Measurements from ENCODE around the gene KRT5. TPM values are rescaled to one million over a fixed set of nuclear protein-coding genes. Genes with fewer than 3 reads are reported as not detected.

Gene KRT5
- total and polyA plus RNA-seq, 2 experiments from 2014 or later = not detected

DNA sequence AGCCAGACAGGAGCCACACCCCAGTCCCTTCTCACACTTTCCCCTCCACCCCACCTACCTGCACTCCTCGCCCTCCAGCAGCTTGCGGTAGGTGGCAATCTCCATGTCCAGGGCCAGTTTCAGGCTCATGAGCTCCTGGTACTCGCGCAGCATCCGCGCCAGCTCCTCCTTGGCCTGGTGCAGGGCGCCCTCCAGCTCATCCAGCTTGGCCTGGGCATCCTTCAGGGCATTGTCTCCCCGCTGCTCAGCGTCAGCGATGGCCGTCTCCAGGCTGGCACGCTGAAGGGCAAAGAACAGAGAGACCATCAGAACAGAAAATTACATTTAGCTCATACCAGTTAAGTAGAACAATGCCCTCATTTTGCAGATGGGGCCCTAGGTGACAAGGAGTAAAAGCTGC, 47.9 kb upstream of the KRT5 start:
- TF ChIP-seq, protein P1, sequence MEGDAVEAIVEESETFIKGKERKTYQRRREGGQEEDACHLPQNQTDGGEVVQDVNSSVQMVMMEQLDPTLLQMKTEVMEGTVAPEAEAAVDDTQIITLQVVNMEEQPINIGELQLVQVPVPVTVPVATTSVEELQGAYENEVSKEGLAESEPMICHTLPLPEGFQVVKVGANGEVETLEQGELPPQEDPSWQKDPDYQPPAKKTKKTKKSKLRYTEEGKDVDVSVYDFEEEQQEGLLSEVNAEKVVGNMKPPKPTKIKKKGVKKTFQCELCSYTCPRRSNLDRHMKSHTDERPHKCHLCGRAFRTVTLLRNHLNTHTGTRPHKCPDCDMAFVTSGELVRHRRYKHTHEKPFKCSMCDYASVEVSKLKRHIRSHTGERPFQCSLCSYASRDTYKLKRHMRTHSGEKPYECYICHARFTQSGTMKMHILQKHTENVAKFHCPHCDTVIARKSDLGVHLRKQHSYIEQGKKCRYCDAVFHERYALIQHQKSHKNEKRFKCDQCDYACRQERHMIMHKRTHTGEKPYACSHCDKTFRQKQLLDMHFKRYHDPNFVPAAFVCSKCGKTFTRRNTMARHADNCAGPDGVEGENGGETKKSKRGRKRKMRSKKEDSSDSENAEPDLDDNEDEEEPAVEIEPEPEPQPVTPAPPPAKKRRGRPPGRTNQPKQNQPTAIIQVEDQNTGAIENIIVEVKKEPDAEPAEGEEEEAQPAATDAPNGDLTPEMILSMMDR (conservative IDR thresholded peaks at IDR 0.05; ENCODE audit: low read depth in 2 of 2) = no peak
- no peak for TF ChIP-seq ZNF114 (CRISPR knock-in tag; IDR thresholded peaks at IDR 0.05)
- TF ChIP-seq ETS1 (IDR thresholded peaks at IDR 0.05) = no peak
- TF ChIP-seq STAT1 (IDR thresholded peaks at IDR 0.05; ENCODE audit: unreplicated experiment) = no peak
- TF ChIP-seq JUNB (IDR thresholded peaks at IDR 0.05; ENCODE audit: unreplicated experiment) = no peak
- no peak for TF ChIP-seq CREB1 (CRISPR knock-in tag; IDR thresholded peaks at IDR 0.05; ENCODE audit: low read depth)
- TF ChIP-seq, protein P2, sequence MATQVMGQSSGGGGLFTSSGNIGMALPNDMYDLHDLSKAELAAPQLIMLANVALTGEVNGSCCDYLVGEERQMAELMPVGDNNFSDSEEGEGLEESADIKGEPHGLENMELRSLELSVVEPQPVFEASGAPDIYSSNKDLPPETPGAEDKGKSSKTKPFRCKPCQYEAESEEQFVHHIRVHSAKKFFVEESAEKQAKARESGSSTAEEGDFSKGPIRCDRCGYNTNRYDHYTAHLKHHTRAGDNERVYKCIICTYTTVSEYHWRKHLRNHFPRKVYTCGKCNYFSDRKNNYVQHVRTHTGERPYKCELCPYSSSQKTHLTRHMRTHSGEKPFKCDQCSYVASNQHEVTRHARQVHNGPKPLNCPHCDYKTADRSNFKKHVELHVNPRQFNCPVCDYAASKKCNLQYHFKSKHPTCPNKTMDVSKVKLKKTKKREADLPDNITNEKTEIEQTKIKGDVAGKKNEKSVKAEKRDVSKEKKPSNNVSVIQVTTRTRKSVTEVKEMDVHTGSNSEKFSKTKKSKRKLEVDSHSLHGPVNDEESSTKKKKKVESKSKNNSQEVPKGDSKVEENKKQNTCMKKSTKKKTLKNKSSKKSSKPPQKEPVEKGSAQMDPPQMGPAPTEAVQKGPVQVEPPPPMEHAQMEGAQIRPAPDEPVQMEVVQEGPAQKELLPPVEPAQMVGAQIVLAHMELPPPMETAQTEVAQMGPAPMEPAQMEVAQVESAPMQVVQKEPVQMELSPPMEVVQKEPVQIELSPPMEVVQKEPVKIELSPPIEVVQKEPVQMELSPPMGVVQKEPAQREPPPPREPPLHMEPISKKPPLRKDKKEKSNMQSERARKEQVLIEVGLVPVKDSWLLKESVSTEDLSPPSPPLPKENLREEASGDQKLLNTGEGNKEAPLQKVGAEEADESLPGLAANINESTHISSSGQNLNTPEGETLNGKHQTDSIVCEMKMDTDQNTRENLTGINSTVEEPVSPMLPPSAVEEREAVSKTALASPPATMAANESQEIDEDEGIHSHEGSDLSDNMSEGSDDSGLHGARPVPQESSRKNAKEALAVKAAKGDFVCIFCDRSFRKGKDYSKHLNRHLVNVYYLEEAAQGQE (IDR thresholded peaks at IDR 0.05; ENCODE audit: unreplicated experiment) = no peak
- no peak for TF ChIP-seq POLR2AphosphoS5 (IDR thresholded peaks at IDR 0.05; ENCODE audit: low read depth)
- no peak for TF ChIP-seq NANOG (IDR thresholded peaks at IDR 0.05; ENCODE audit: borderline replicate concordance)
- TF ChIP-seq, protein P3, sequence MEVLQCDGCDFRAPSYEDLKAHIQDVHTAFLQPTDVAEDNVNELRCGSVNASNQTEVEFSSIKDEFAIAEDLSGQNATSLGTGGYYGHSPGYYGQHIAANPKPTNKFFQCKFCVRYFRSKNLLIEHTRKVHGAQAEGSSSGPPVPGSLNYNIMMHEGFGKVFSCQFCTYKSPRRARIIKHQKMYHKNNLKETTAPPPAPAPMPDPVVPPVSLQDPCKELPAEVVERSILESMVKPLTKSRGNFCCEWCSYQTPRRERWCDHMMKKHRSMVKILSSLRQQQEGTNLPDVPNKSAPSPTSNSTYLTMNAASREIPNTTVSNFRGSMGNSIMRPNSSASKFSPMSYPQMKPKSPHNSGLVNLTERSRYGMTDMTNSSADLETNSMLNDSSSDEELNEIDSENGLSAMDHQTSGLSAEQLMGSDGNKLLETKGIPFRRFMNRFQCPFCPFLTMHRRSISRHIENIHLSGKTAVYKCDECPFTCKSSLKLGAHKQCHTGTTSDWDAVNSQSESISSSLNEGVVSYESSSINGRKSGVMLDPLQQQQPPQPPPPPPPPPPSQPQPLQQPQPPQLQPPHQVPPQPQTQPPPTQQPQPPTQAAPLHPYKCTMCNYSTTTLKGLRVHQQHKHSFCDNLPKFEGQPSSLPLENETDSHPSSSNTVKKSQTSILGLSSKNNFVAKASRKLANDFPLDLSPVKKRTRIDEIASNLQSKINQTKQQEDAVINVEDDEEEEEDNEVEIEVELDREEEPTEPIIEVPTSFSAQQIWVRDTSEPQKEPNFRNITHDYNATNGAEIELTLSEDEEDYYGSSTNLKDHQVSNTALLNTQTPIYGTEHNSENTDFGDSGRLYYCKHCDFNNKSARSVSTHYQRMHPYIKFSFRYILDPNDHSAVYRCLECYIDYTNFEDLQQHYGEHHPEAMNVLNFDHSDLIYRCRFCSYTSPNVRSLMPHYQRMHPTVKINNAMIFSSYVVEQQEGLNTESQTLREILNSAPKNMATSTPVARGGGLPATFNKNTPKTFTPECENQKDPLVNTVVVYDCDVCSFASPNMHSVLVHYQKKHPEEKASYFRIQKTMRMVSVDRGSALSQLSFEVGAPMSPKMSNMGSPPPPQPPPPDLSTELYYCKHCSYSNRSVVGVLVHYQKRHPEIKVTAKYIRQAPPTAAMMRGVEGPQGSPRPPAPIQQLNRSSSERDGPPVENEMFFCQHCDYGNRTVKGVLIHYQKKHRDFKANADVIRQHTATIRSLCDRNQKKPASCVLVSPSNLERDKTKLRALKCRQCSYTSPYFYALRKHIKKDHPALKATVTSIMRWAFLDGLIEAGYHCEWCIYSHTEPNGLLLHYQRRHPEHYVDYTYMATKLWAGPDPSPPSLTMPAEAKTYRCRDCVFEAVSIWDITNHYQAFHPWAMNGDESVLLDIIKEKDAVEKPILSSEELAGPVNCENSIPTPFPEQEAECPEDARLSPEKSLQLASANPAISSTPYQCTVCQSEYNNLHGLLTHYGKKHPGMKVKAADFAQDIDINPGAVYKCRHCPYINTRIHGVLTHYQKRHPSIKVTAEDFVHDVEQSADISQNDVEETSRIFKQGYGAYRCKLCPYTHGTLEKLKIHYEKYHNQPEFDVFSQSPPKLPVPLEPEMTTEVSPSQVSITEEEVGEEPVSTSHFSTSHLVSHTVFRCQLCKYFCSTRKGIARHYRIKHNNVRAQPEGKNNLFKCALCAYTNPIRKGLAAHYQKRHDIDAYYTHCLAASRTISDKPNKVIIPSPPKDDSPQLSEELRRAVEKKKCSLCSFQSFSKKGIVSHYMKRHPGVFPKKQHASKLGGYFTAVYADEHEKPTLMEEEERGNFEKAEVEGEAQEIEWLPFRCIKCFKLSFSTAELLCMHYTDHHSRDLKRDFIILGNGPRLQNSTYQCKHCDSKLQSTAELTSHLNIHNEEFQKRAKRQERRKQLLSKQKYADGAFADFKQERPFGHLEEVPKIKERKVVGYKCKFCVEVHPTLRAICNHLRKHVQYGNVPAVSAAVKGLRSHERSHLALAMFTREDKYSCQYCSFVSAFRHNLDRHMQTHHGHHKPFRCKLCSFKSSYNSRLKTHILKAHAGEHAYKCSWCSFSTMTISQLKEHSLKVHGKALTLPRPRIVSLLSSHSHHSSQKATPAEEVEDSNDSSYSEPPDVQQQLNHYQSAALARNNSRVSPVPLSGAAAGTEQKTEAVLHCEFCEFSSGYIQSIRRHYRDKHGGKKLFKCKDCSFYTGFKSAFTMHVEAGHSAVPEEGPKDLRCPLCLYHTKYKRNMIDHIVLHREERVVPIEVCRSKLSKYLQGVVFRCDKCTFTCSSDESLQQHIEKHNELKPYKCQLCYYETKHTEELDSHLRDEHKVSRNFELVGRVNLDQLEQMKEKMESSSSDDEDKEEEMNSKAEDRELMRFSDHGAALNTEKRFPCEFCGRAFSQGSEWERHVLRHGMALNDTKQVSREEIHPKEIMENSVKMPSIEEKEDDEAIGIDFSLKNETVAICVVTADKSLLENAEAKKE (CRISPR knock-in tag; IDR thresholded peaks at IDR 0.05) = no peak
- ATAC-seq = no peak
- Histone ChIP-seq H4K20me1 (replicated peaks; ENCODE audit: insufficient read depth) (no peaks in the 10 kb centered on the region), H3K9me2 (ENCODE audit: insufficient read depth) (no peaks in the 10 kb centered on the region), H3K27ac (ENCODE audit: low read depth) (no peak overlapping the region), H3K4me1 (ENCODE audit: insufficient read depth) (no peaks in the 10 kb centered on the region), H3K4me2 (no peak overlapping the region), H3K36me3 (ENCODE audit: insufficient read depth) (no peaks in the 10 kb centered on the region), H2AFZ (no peak overlapping the region), H3K4me3 (no peak overlapping the region), H3F3A (replicated peaks; ENCODE audit: low read depth) (no peaks in the 10 kb centered on the region), H3K79me2 (replicated peaks; ENCODE audit: insufficient read depth) (no peaks in the 10 kb centered on the region), H3K27me3 (ENCODE audit: insufficient read depth) (no peaks in the 10 kb centered on the region)
- Mint-ChIP-seq H3K9me3 (no peaks in the 10 kb centered on the region), H3K4me3 (no peak overlapping the region), H3K27ac (no peak overlapping the region), H3K4me1 (no peaks in the 10 kb centered on the region), H3K27me3 (ENCODE audit: insufficient read depth, low read depth, poor library complexity) (peaks cover 7% of the 10 kb centered on the region), H3K36me3 (ENCODE audit: low read depth) (no peaks in the 10 kb centered on the region)
- DNase-seq (ENCODE audit: low spot score) = no peak
